Endothelial cell of umbilical vein (primary cell): Measurements from ENCODE around the gene MED8. TPM values are rescaled to one million over a fixed set of nuclear protein-coding genes. Genes with fewer than 3 reads are reported as not detected.

ENCODE experiments used
- BruUV-seq: library from RNA; stranded (reverse); fragments of 400-500 nt; replicated peaks from 2 replicates; lab custom pipeline; 2021; lab: Mats Ljungman, UMichigan
- CTCF ChIA-PET: fragments of 300-600, 350-600 bp; sonication (Branson Sonifier 250); formaldehyde crosslinking; loops from one replicate; lab custom pipeline; 2021; ENCODE audit warnings: antibody characterized with exemption, inconsistent platforms; lab: Charles Lee
- POLR2A ChIA-PET: fragments of 300-600, 350-600 bp; sonication (Branson Sonifier 250); formaldehyde crosslinking; loops from one replicate; lab custom pipeline; 2021; ENCODE audit warnings: antibody characterized with exemption, inconsistent platforms; lab: Charles Lee
- DNase-seq: peaks from one replicate; pipeline ENCODE4 v3.0.0-alpha.2; 2011; ENCODE audit warnings: low read depth, low spot score
- FAIRE-seq: peaks from 2 replicates; lab custom pipeline; 2011; peaks lifted over from hg19 to GRCh38; lab: Jason Lieb, UNC
- H2AFZ ChIP-seq: 2 replicates; pipeline ENCODE4 v1.6.0; 2012; ENCODE audit warnings: low read depth, low read length, control low read depth, inconsistent platforms
- H3K27ac ChIP-seq: 2 replicates; pipeline ENCODE4 v1.5.1; 2011; ENCODE audit warnings: low read depth, mild to moderate bottlenecking, control low read depth, low read length, moderate library complexity; ENCODE audit not compliant: insufficient read depth
- H3K27me3 ChIP-seq, 2 experiments: 2 replicates each; pipeline versions ENCODE4 v1.6.0 to v1.6.1; 2011; ENCODE audit warnings: low read length in 2 of 2, mixed read lengths in 1 of 2; ENCODE audit not compliant: control insufficient read depth in 2 of 2, insufficient read depth in 2 of 2
- H3K36me3 ChIP-seq, 2 experiments: 2 replicates in 1 of 2; 3 replicates in 1 of 2; pipeline ENCODE4 v1.5.1; 2011; ENCODE audit warnings: low read length in 2 of 2, mild to moderate bottlenecking in 1 of 2, moderate library complexity in 1 of 2; ENCODE audit not compliant: control insufficient read depth in 2 of 2, insufficient read depth in 2 of 2; ENCODE audit errors: extremely low read depth in 1 of 2
- H3K4me1 ChIP-seq: 3 replicates; pipeline ENCODE4 v1.5.1; 2011; ENCODE audit warnings: mild to moderate bottlenecking, low read length; ENCODE audit not compliant: control insufficient read depth, insufficient read depth; ENCODE audit errors: extremely low read depth
- H3K4me2 ChIP-seq: 2 replicates; pipeline ENCODE4 v1.6.1; 2011; ENCODE audit warnings: low read length, control low read depth, mixed read lengths; ENCODE audit not compliant: insufficient read depth
- H3K4me3 ChIP-seq, 3 experiments: fragments of 200-600 bp in 1 of 3; sonication (generic), shearing (Covaris generic) in 1 of 3; replicated peaks in 1 of 3; 2 replicates each; pipeline ENCODE4 v1.5.1; 2011 to 2016; ENCODE audit warnings: control low read depth in 3 of 3, low read length in 3 of 3, mild to moderate bottlenecking in 2 of 3, inconsistent platforms in 1 of 3, low read depth in 1 of 3, moderate library complexity in 1 of 3; ENCODE audit not compliant: insufficient read depth in 1 of 3
- H3K79me2 ChIP-seq: 2 replicates; pipeline ENCODE4 v1.6.0; 2012; ENCODE audit warnings: low read length, inconsistent platforms; ENCODE audit not compliant: control insufficient read depth, insufficient read depth
- H3K9ac ChIP-seq: replicated peaks from 2 replicates; pipeline ENCODE3; 2011; ENCODE audit warnings: low read length, control low read depth; ENCODE audit not compliant: insufficient read depth; ENCODE audit errors: extremely low read depth
- H3K9me1 ChIP-seq: replicated peaks from 3 replicates; pipeline ENCODE4 v1.6.0; 2011; ENCODE audit warnings: mild to moderate bottlenecking, low read length; ENCODE audit not compliant: control insufficient read depth, insufficient read depth; ENCODE audit errors: extremely low read depth
- H3K9me3 ChIP-seq: replicated peaks from 2 replicates; pipeline ENCODE4 v1.5.1; 2012; ENCODE audit warnings: low read length, inconsistent platforms; ENCODE audit not compliant: control insufficient read depth, insufficient read depth
- H4K20me1 ChIP-seq: replicated peaks from 2 replicates; pipeline ENCODE3; 2011; ENCODE audit warnings: mild to moderate bottlenecking, low read length; ENCODE audit not compliant: control insufficient read depth, insufficient read depth; ENCODE audit errors: extremely low read depth
- CTCF ChIP-seq, 2 donors: IDR thresholded peaks; 1 replicate in 1 of 2; 2 replicates in 1 of 2; pipeline ENCODE4 v1.5.1; 2011; ENCODE audit warnings: low read length in 2 of 2, mild to moderate bottlenecking in 2 of 2, moderate library complexity in 2 of 2, control low read depth in 1 of 2, inconsistent platforms in 1 of 2, low read depth in 1 of 2; ENCODE audit not compliant: insufficient read depth in 1 of 2; ENCODE audit errors: extremely low read depth in 1 of 2
- EZH2 ChIP-seq: IDR thresholded peaks from 2 replicates; pipeline ENCODE4 v1.6.1; 2012; ENCODE audit warnings: borderline replicate concordance, low read depth, mild to moderate bottlenecking, moderate library complexity, low read length, inconsistent platforms; ENCODE audit not compliant: severe bottlenecking
- FOS ChIP-seq: IDR thresholded peaks from 2 replicates; pipeline ENCODE4 v1.6.1; 2011; ENCODE audit warnings: mild to moderate bottlenecking, low read length, moderate library complexity, borderline replicate concordance; ENCODE audit not compliant: insufficient read depth
- GATA2 ChIP-seq: IDR thresholded peaks from 2 replicates; pipeline ENCODE4 v1.7.0; 2011; ENCODE audit warnings: low read depth, mild to moderate bottlenecking, moderate library complexity, mixed read lengths, low read length; ENCODE audit not compliant: insufficient read length, insufficient read depth
- JUN ChIP-seq: IDR thresholded peaks from 2 replicates; pipeline ENCODE4 v1.6.1; 2011; ENCODE audit warnings: borderline replicate concordance, low read depth; ENCODE audit not compliant: insufficient read length, insufficient read depth
- MAX ChIP-seq: IDR thresholded peaks from 2 replicates; pipeline ENCODE4 v1.6.1; 2011; ENCODE audit not compliant: insufficient read depth, insufficient read length
- MYC ChIP-seq: IDR thresholded peaks from one replicate; pipeline ENCODE4 v1.6.1; 2011; ENCODE audit warnings: mild to moderate bottlenecking, low read depth, low read length
- POLR2A ChIP-seq: IDR thresholded peaks from 2 replicates; pipeline ENCODE4 v1.6.1; 2012; ENCODE audit warnings: low read depth, mild to moderate bottlenecking, control low read depth, low read length
- POLR2AphosphoS5 ChIP-seq: IDR thresholded peaks from 2 replicates; pipeline ENCODE4 v1.6.1; 2012; ENCODE audit warnings: low read depth, mild to moderate bottlenecking, control low read depth, low read length, moderate library complexity; ENCODE audit not compliant: insufficient read depth
- dilution Hi-C: fragments of 300-500 bp; cut with MboI; formaldehyde crosslinking; loops from one replicate; pipeline ENCODE4 v1.15.0; 2019; ENCODE audit warnings: low sequenced_read_pairs; ENCODE audit not compliant: extremely low pct_ligation_motif_present
- intact Hi-C: fragments of 100-400 bp; cut with micrococcal nuclease; formaldehyde crosslinking; loops from one replicate; pipeline ENCODE4 v1.10.0; 2022
- polyA plus RNA-seq, 4 experiments: library from polyadenylated mRNA; depleted of rRNA in 3 of 4; stranded (reverse) in 3 of 4; unstranded in 1 of 4; fragments of >200 nt; gene quantifications; 2 replicates each; pipeline versions ENCODE4 v1.2.1 to v1.2.3, GENCODE V29; 2011 to 2012; ENCODE audit warnings: missing spikeins in 1 of 4
- total RNA-seq: library from RNA; stranded (reverse); gene quantifications from 2 replicates; pipeline ENCODE4 v1.2.3, GENCODE V29; 2021

The MED8 gene
- total and polyA plus RNA-seq, 2 donors (not counting 3 experiments of a cell fraction or from before 2014, with no cell fraction given): 19.6 to 45.6 TPM

GRCh38 chr1:43404353-43404752 lies 14.8 kb upstream of the MED8 start:
- Histone ChIP-seq H3K27ac (no peak overlapping the region), H3K9me3 (no peaks in the 10 kb centered on the region), H3K9me1 (no peaks in the 10 kb centered on the region), H3K79me2 (no peaks in the 10 kb centered on the region), H3K4me2 (no peak overlapping the region), H3K4me3 (no peak overlapping the region), H3K9ac (no peak overlapping the region), H4K20me1 (no peaks in the 10 kb centered on the region), H3K4me1 (no peaks in the 10 kb centered on the region), H3K36me3 (peaks cover 13 to 26% of the 10 kb centered on the region in 2 experiments), H2AFZ (no peak overlapping the region), H3K27me3 (no peaks in the 10 kb centered on the region)
- FAIRE-seq (no peak), DNase-seq (no peak)
- TF ChIP-seq GATA2 (no peak), JUN (no peak), POLR2A (no peak), FOS (no peak), EZH2 (no peak)
- intact Hi-C loops: no loop called here
- dilution Hi-C loops: loop anchor here (25.0 kb wide), 1 partner anchor 167 kb away; no protein-coding TSS in a partner anchor
- ChIA-PET POLR2A (no interaction called here), CTCF (no interaction called here)
- BruUV-seq: no TSS peak

- TF ChIP-seq FOS (no peak), JUN (no peak), EZH2 (no peak), POLR2A (no peak), MAX (no peak), GATA2 (no peak), POLR2AphosphoS5 (no peak), MYC (no peak), CTCF (IDR thresholded peaks at IDR 0.05; ENCODE audit: extremely low read depth in 1 of 2, insufficient read depth in 1 of 2, low read depth in 1 of 2, low read length in 2 of 2) (no peak)
- CTCF ChIA-PET: interaction anchor here (3.7 kb wide), 1 partner anchor 12 kb away, joined by 14 read pairs; no protein-coding TSS in a partner anchor
- peaks cover 13 to 22% of the 10 kb centered on the region in 2 experiments for H3K36me3 ChIP-seq
- no peak overlapping the region for H3K27ac ChIP-seq
- intact Hi-C loops: no loop called here
- no peak overlapping the region for H3K4me3 ChIP-seq
- no peak overlapping the region for H3K4me2 ChIP-seq
- no peak overlapping the region for H2AFZ ChIP-seq
- no peaks in the 10 kb centered on the region for H3K79me2 ChIP-seq
- no peaks in the 10 kb centered on the region for H3K27me3 ChIP-seq
- no peaks in the 10 kb centered on the region for H3K9me1 ChIP-seq
- no peaks in the 10 kb centered on the region for H3K4me1 ChIP-seq
- FAIRE-seq: no peak
- dilution Hi-C loops: loop anchor here (25.0 kb wide), 1 partner anchor 165 kb away; no protein-coding TSS in a partner anchor
- no TSS peak for BruUV-seq
- POLR2A ChIA-PET: no interaction called here
- no peaks in the 10 kb centered on the region for H3K9me3 ChIP-seq
- no peaks in the 10 kb centered on the region for H4K20me1 ChIP-seq
- peak; percentile 23 for DNase-seq
- no peak overlapping the region for H3K9ac ChIP-seq
Measured at GRCh38 chr1:43402089-43402865, 12.7 kb upstream of the MED8 start.
